K562 (cell line): ENCODE results near the gene HSD11B1L. TPM values are rescaled to one million over a fixed set of nuclear protein-coding genes. Genes with fewer than 3 reads are reported as not detected.

Experiments used
- DMBX1 ChIP-seq: fragments of 250-450 bp; sonication (Bioruptor Pico); IDR thresholded peaks from 2 replicates; pipeline ENCODE4 v1.8.0; 2022; ENCODE audit warnings: inconsistent platforms, mild to moderate bottlenecking, moderate library complexity, borderline replicate concordance
- ETS2 ChIP-seq: IDR thresholded peaks from 2 replicates; pipeline ENCODE4 v1.6.1; 2016; ENCODE audit warnings: borderline replicate concordance, missing genetic modification characterization, mild to moderate bottlenecking, moderate library complexity, missing compliant biosample characterization; ENCODE audit not compliant: poor library complexity, severe bottlenecking
- FOS ChIP-seq: IDR thresholded peaks from 3 replicates; pipeline ENCODE4 v1.6.1; 2011; ENCODE audit not compliant: insufficient read length; ENCODE audit errors: extremely low read depth
- FOXJ2 ChIP-seq: fragments of 200-800 bp; sonication (Bioruptor generic); IDR thresholded peaks from 2 replicates; pipeline ENCODE4 v1.6.1; 2016; ENCODE audit warnings: missing genetic modification characterization, missing compliant biosample characterization
- FOXP1 ChIP-seq: sonication (generic); formaldehyde crosslinking; IDR thresholded peaks from 2 replicates; pipeline ENCODE4 v1.8.0; 2022; ENCODE audit warnings: mild to moderate bottlenecking, missing genetic modification reagents
- POLR3G ChIP-seq: IDR thresholded peaks from 2 replicates; pipeline ENCODE4 v1.6.1; 2011; ENCODE audit not compliant: insufficient read length, insufficient replicate concordance; ENCODE audit errors: extremely low read depth
- PYGO2 ChIP-seq: fragments of 450-650 bp; IDR thresholded peaks from 2 replicates; pipeline ENCODE4 v1.6.1; 2016; ENCODE audit warnings: mild to moderate bottlenecking, missing genetic modification characterization, moderate library complexity, missing compliant biosample characterization
- SAFB ChIP-seq: fragments of 200-400 bp; formaldehyde crosslinking; IDR thresholded peaks from 2 replicates; pipeline ENCODE4 v1.6.1; 2017; ENCODE audit warnings: low read depth, low read length, borderline replicate concordance
- SNRNP70 ChIP-seq: fragments of 200-400 bp; formaldehyde crosslinking; optimal IDR thresholded peaks from 2 replicates; pipeline ENCODE3; 2017; ENCODE audit warnings: low read depth, low read length
- SP1 ChIP-seq: sonication (generic); formaldehyde crosslinking; IDR thresholded peaks from 2 replicates; pipeline ENCODE4 v1.8.1; 2022; ENCODE audit warnings: mild to moderate bottlenecking, missing genetic modification reagents
- SREBF2 ChIP-seq: sonication (generic); formaldehyde crosslinking; IDR thresholded peaks from 2 replicates; pipeline ENCODE4 v1.4.0; 2020; ENCODE audit warnings: mild to moderate bottlenecking, missing genetic modification reagents
- ZNF140 ChIP-seq: fragments of 250-450 bp; sonication (Bioruptor Pico); IDR thresholded peaks from 2 replicates; pipeline ENCODE4 v1.8.0; 2021; ENCODE audit warnings: moderate library complexity, mild to moderate bottlenecking, inconsistent platforms
- polyA plus RNA-seq, 8 experiments: library from polyadenylated mRNA; depleted of rRNA in 4 of 8; stranded (reverse) in 5 of 8; unstranded in 3 of 8; fragments of >200 nt; fragmentation: Nextera tagmentation in 2 of 8; fragmentation: Illumina TruSeq in 1 of 8; extraction: Ambion mirVana in 2 of 8; extraction: Trizol in 1 of 8; gene quantifications; 2 replicates each; pipeline versions ENCODE4 v1.2.1 to v1.2.3, GENCODE V29; 2011 to 2014; ENCODE audit warnings: inconsistent platforms in 1 of 8, missing spikeins in 1 of 8
- total RNA-seq, 7 experiments: library from RNA; depleted of rRNA in 6 of 7; stranded (reverse); fragments of >200 nt in 6 of 7; fragmentation: Illumina TruSeq in 2 of 7; extraction: Trizol in 2 of 7; gene quantifications; 2 replicates each; pipeline versions ENCODE4 v1.2.1 to v1.2.3, GENCODE V29; 2011 to 2021; ENCODE audit warnings: low replicate concordance in 1 of 7
- TF ChIP-seq, protein P1 (sequence below): fragments of 450-650 bp; IDR thresholded peaks from 2 replicates; pipeline ENCODE4 v1.6.1; 2016; ENCODE audit warnings: low read depth, mild to moderate bottlenecking, moderate library complexity
- TF ChIP-seq, protein P2 (sequence below): sonication (generic); formaldehyde crosslinking; IDR thresholded peaks from 2 replicates; pipeline ENCODE4 v1.8.0; 2022; ENCODE audit warnings: mild to moderate bottlenecking, missing genetic modification reagents
- TF ChIP-seq, protein P3 (sequence below), 2 experiments: fragments of 150-350 bp in 1 of 2; IDR thresholded peaks; 2 replicates each; pipeline ENCODE4 v1.6.1; 2012 to 2016; ENCODE audit warnings: low read depth in 2 of 2, low read length in 2 of 2, mild to moderate bottlenecking in 1 of 2, moderate library complexity in 1 of 2
- TF ChIP-seq, protein P4 (sequence below): fragments of 200-800 bp; sonication (Bioruptor generic); IDR thresholded peaks from 2 replicates; pipeline ENCODE4 v1.6.1; 2016; ENCODE audit warnings: missing genetic modification characterization, missing compliant biosample characterization

HSD11B1L gene
- total and polyA plus RNA-seq, 9 of the 15 experiments (the other 6 are each of a cell fraction or from before 2014, with no cell fraction given) = 0.31 to 7.7 (median 2.3) TPM

- TF ChIP-seq ZNF140 = no peak
- TF ChIP-seq PYGO2 (tag) = no peak
- TF ChIP-seq SAFB = no peak
- TF ChIP-seq, protein P1, sequence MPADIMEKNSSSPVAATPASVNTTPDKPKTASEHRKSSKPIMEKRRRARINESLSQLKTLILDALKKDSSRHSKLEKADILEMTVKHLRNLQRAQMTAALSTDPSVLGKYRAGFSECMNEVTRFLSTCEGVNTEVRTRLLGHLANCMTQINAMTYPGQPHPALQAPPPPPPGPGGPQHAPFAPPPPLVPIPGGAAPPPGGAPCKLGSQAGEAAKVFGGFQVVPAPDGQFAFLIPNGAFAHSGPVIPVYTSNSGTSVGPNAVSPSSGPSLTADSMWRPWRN = peak; percentile 55
- TF ChIP-seq POLR3G = no peak
- no peak for TF ChIP-seq SREBF2
- no peak for TF ChIP-seq FOS
- peak; percentile 96 for TF ChIP-seq FOXP1
- peak; percentile 53; the same call in 1 of the 2 replicates for TF ChIP-seq FOXJ2 (tag)
- TF ChIP-seq, protein P2, sequence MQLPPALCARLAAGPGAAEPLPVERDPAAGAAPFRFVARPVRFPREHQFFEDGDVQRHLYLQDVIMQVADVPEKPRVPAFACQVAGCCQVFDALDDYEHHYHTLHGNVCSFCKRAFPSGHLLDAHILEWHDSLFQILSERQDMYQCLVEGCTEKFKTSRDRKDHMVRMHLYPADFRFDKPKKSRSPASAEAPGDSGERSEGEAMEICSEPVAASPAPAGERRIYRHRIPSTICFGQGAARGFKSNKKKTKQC (CRISPR knock-in tag) = peak; percentile 60; the same call in 1 of the 2 replicates
- TF ChIP-seq, protein P3, sequence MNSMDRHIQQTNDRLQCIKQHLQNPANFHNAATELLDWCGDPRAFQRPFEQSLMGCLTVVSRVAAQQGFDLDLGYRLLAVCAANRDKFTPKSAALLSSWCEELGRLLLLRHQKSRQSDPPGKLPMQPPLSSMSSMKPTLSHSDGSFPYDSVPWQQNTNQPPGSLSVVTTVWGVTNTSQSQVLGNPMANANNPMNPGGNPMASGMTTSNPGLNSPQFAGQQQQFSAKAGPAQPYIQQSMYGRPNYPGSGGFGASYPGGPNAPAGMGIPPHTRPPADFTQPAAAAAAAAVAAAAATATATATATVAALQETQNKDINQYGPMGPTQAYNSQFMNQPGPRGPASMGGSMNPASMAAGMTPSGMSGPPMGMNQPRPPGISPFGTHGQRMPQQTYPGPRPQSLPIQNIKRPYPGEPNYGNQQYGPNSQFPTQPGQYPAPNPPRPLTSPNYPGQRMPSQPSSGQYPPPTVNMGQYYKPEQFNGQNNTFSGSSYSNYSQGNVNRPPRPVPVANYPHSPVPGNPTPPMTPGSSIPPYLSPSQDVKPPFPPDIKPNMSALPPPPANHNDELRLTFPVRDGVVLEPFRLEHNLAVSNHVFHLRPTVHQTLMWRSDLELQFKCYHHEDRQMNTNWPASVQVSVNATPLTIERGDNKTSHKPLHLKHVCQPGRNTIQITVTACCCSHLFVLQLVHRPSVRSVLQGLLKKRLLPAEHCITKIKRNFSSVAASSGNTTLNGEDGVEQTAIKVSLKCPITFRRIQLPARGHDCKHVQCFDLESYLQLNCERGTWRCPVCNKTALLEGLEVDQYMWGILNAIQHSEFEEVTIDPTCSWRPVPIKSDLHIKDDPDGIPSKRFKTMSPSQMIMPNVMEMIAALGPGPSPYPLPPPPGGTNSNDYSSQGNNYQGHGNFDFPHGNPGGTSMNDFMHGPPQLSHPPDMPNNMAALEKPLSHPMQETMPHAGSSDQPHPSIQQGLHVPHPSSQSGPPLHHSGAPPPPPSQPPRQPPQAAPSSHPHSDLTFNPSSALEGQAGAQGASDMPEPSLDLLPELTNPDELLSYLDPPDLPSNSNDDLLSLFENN (IDR thresholded peaks at IDR 0.05; ENCODE audit: low read depth in 2 of 2, low read length in 2 of 2) = peak in 1 of 2 experiments; percentile 15; a peak in 1 of 4 replicates
- TF ChIP-seq, protein P4, sequence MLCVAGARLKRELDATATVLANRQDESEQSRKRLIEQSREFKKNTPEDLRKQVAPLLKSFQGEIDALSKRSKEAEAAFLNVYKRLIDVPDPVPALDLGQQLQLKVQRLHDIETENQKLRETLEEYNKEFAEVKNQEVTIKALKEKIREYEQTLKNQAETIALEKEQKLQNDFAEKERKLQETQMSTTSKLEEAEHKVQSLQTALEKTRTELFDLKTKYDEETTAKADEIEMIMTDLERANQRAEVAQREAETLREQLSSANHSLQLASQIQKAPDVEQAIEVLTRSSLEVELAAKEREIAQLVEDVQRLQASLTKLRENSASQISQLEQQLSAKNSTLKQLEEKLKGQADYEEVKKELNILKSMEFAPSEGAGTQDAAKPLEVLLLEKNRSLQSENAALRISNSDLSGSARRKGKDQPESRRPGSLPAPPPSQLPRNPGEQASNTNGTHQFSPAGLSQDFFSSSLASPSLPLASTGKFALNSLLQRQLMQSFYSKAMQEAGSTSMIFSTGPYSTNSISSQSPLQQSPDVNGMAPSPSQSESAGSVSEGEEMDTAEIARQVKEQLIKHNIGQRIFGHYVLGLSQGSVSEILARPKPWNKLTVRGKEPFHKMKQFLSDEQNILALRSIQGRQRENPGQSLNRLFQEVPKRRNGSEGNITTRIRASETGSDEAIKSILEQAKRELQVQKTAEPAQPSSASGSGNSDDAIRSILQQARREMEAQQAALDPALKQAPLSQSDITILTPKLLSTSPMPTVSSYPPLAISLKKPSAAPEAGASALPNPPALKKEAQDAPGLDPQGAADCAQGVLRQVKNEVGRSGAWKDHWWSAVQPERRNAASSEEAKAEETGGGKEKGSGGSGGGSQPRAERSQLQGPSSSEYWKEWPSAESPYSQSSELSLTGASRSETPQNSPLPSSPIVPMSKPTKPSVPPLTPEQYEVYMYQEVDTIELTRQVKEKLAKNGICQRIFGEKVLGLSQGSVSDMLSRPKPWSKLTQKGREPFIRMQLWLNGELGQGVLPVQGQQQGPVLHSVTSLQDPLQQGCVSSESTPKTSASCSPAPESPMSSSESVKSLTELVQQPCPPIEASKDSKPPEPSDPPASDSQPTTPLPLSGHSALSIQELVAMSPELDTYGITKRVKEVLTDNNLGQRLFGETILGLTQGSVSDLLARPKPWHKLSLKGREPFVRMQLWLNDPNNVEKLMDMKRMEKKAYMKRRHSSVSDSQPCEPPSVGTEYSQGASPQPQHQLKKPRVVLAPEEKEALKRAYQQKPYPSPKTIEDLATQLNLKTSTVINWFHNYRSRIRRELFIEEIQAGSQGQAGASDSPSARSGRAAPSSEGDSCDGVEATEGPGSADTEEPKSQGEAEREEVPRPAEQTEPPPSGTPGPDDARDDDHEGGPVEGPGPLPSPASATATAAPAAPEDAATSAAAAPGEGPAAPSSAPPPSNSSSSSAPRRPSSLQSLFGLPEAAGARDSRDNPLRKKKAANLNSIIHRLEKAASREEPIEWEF (CRISPR knock-in tag) = no peak
- no peak for TF ChIP-seq SNRNP70
- peak; percentile 86 for TF ChIP-seq SP1 (CRISPR knock-in tag)
- peak; percentile 36 for TF ChIP-seq DMBX1 (CRISPR knock-in tag)
- TF ChIP-seq ETS2 (tag) = no peak
Observed at GRCh38 chr19:5690125-5690954, 9.5 kb downstream of the HSD11B1L start, which contains the start of gene RPL36 (continued).
